Measurements from ENCODE around the gene SMIM45.
A peak's percentile ranks its signal among the peaks of the same experiment; 100 is the strongest.

SMIM45 gene

GRCh38 chr22:41951898-41952474, at the start of gene SMIM45:
Gene SMIM45, plus strand, starts transcription at chr22:41952150.
- no peak for DNase-seq

DNA sequence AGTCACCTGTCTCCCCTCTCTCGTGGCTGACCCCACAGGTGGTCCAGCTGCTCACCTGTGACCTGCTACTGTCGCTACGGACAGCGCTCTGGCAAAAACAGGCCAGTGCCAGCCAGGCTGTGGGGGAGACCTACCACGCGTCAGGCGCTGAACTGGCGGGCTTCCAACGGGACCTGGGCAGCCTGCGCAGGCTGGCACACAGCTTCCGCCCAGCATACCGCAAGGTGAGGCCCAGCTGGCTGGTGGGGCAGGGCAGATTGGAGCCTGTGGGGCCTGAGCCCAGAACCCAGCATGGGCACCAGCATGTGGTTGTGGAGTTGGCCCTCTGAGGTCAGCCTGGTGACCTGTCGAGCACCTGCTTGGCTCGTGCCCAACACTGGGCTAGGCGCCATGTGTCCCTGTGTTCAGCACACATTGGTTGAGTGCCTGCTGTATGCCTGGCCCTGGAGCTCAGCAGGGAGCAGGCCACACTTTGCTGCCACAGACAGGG, 49.0 kb upstream of the SMIM45 start:
- DNase-seq: no peak

DNA sequence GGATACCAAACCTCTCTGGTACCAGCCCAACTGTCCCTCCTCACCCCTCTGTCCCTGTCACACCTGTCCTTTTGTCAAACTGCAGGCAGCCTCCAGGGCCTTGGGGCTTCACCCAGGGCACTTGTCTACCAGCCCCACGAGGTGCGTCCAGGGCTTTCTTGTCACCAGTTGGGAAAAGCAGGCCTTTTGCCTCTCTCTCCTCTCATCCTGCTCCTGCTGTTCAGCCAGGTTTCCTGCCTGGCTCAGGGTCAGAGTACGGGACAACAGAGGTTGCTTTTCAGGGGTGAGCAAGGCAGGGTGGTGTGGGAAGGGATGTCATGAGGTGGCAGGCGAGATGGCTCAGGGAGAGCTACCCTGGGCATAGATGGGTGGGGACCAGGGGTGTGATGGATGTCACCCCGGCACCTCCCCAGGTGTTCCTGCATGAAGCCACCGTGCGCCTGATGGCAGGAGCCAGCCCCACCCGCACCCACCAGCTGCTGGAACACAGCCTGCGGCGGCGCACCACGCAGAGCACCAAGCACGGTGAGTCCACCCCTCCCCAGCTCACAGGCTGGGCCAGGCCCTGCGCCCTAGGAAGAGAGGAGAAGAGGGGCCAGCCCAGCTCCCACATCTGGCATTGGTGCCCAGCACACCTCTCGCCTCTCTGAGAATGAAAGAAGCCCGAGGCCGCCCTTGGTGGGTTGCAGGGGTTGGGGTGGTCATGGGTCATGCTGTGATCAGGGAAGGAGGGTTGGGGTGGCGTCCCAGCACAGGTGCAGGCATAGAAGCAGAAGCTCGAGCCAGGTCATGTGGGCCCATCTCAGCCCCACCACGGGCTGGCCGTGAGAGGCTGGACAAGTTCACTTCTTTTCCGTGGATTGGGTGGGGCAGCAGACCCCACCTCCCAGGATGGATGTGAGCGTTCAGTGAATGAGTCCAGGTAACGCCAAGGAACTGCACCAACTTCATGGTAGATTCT, 47.2 kb upstream of the SMIM45 start:
- DNase-seq: no peak

GRCh38 chr22:41905411-41906202, 46.3 kb upstream of the SMIM45 start:
- DNase-seq: no peak

DNA sequence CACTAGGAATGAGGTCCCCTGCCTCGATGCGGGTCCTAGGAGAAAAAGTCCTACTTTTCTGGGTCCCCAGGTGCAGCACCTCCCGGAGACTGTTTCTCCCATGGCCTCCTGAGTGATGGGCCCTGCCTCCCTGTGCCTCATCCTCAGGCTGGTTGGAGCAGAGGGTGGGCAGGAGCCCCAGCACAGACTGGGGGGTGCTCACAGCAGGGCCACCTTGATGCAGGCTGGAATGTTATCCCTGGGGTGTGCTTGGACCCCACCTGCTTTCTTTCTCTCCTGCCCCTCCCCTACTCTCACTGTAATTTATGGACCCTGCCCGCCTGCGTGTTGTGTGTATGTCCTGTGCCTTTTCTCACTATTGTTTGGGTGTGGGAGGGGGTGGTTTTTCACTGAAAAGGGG, 45.1 kb upstream of the SMIM45 start:
- no peak for DNase-seq

GRCh38 chr22:41907436-41908401, 44.2 kb upstream of the SMIM45 start:
- no peak for DNase-seq

DNA sequence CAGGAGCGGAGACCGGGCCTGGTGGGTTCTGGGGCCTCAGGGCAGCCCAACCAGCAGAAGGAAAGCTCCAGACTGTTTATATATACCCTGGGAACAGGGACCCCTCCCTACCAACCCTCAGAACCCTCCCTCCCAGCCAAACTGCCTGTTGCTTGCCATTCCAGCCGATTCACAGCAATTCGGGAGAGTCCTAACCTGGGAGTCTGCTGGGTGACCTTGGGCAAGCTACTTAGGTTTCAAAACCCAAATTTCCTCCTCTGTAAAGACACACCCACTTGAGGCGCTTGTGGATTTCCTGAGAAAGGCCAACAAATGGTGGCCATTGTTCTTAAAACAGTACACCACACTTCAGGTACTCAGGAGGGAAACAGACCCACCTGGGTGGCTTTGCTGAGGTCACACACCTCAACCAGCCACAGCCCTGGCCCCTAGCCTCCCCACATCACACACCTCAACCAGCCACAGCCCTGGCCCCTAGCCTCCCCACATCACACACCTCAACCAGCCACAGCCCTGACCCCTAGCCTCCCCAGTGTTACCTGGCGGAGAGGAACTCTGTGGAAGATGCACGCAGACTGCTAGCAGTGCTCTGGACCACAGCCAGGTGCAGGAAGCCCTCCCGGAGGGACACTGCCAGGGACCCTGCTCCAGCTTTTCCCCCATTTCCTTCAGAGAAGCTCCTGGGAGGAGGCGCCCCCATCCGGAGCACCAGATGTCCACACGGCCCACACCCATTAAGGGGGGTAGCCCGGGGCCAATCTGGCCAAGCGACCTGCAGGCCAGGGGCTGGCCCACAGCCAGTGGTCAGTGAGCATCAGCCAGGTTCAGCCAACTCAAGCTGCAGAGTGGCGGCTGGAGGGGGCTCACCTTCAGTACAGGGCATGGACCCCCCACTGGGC, 43.3 kb upstream of the SMIM45 start:
- peak; percentile 56 for DNase-seq

DNA sequence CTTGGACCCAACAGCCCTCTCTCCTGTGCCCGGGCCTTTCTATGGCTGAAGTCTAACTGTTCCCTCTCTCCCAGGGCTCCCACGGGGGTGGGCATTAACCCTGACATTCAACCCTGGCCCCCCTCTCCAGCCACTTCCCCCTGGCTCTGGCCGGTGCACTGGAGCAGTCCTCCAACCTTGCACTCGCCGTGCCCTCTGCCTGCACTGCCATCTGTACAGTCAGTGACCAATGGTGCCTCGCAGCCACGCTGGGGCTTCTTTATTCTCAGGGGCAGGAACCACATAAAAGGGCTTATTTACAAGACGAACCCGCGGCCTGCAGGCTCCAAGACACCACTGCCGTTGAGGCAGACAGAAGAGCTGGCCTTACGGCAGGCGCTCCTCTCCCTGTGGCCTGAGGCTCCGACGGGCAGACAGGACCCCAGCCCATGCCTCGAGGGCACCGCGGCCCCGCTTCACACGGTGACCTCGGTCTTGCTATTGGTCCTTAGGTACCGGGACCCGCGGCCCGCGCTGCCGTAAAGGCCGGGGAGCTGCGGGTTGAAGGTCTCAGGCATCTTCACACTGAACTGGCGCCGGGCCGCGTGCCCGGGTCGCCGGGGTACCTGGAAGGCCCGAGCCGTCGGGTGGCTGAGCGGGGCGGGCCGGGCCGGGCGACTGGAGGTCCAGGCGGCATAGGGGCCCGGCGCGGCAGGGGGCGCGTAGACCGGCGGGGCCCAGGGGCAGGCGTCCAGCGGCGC, 42.5 kb upstream of the SMIM45 start:
- no peak for DNase-seq

GRCh38 chr22:41910050-41911000, 41.6 kb upstream of the SMIM45 start:
- DNase-seq: no peak

- no peak for DNase-seq
Measured at GRCh38 chr22:41911001-41911611, 40.8 kb upstream of the SMIM45 start.

GRCh38 chr22:41912338-41913039, 39.5 kb upstream of the SMIM45 start:
- DNase-seq: no peak

GRCh38 chr22:41913040-41913719, 38.8 kb upstream of the SMIM45 start:
- DNase-seq: no peak

- no peak for DNase-seq
Measured at GRCh38 chr22:41913842-41914534, 38.0 kb upstream of the SMIM45 start.

DNA sequence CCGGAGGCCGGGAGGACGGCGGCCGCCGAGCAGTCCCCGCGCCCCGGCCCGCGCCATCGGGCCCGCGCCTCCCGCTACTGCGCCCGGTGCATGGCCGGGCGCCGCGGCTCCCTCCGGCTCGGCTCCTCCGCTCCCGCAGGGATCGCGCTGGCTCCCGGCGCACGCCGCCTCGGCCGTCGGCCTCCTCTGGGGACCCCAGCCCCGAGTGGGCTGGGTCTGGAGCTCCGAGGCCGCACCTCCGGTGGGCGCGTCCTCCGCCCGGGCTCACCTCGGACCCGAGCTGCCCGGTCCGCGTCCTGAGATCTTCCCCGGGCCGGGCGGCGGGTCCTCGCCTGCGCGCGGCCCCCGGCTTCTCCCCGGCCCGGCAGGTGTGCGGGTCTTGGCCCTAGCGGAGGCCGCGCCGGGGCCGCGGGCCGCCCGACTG, 37.3 kb upstream of the SMIM45 start:
- no peak for DNase-seq

- DNase-seq: peak; percentile 33
Measured at GRCh38 chr22:41915035-41915785, 36.7 kb upstream of the SMIM45 start, which contains the start of gene SHISA8. Gene SHISA8, minus strand, starts transcription at chr22:41915074. Its CDS starts 407 bp downstream, at chr22:41914667.

Measured in CD4-positive, alpha-beta T cell treated with Interleukin-4 for 4 hours (primary cell).